ENCODE measurements around the gene EYA3. TPM values are rescaled to one million over a fixed set of nuclear protein-coding genes. Genes with fewer than 3 reads are reported as not detected.

The EYA3 gene
- total RNA-seq, 4 donors from 2014 or later: 8.4 to 14.5 (median 9.6) TPM

GRCh38 chr1:27994060-27994459 is 94.3 kb downstream of the EYA3 start:
- 20% methylated on average over 1 of the region's 1 CpG; no CpG with 5 or more reads in 1 of the 2 donors for WGBS, 2 donors (ENCODE audit: low coverage in 1 of 2)
- H3K27me3 ChIP-seq: no peaks in the 10 kb centered on the region
- peaks cover 5 to 99% of the 10 kb centered on the region in 2 donors for H3K36me3 ChIP-seq
- no peak overlapping the region for H3K4me3 ChIP-seq
- no peaks in the 10 kb centered on the region for H3K9me3 ChIP-seq
- no peak overlapping the region for H3K27ac ChIP-seq
- TF ChIP-seq EP300 (IDR thresholded peaks at IDR 0.05) (no peak), POLR2A (IDR thresholded peaks at IDR 0.05) (no peak), POLR2AphosphoS5 (IDR thresholded peaks at IDR 0.05) (no peak), CTCF (IDR thresholded peaks at IDR 0.05) (no peak)
- ATAC-seq: no peak
- no peaks in the 10 kb centered on the region for H3K4me1 ChIP-seq

- no peak overlapping the region for H3K27ac ChIP-seq
- WGBS, 2 donors (ENCODE audit: low coverage in 1 of 2): 46 to 76% methylated on average over 3 of the region's 3 CpGs
- H3K4me1 ChIP-seq: no peaks in the 10 kb centered on the region
- ATAC-seq: no peak
- H3K27me3 ChIP-seq: no peaks in the 10 kb centered on the region
- no peaks in the 10 kb centered on the region for H3K9me3 ChIP-seq
- H3K4me3 ChIP-seq: no peak overlapping the region
- H3K36me3 ChIP-seq: peaks cover 11 to 99% of the 10 kb centered on the region in 2 donors
- TF ChIP-seq EP300 (IDR thresholded peaks at IDR 0.05) (no peak), CTCF (IDR thresholded peaks at IDR 0.05) (no peak), POLR2AphosphoS5 (IDR thresholded peaks at IDR 0.05) (no peak), POLR2A (IDR thresholded peaks at IDR 0.05) (no peak)
Measured at GRCh38 chr1:27993241-27993640, 95.2 kb downstream of the EYA3 start.

- no peaks in the 10 kb centered on the region for H3K4me1 ChIP-seq
- H3K27me3 ChIP-seq: no peaks in the 10 kb centered on the region
- no peaks in the 10 kb centered on the region for H3K9me3 ChIP-seq
- WGBS, 2 donors (ENCODE audit: low coverage in 1 of 2): 71 to 100% methylated on average over 3 to 4 of the region's 6 CpGs
- no peak for ATAC-seq
- TF ChIP-seq POLR2A (IDR thresholded peaks at IDR 0.05): no peak
- no peak for TF ChIP-seq CTCF (IDR thresholded peaks at IDR 0.05)
- no peak overlapping the region for H3K27ac ChIP-seq
- peaks cover 11 to 99% of the 10 kb centered on the region in 2 donors for H3K36me3 ChIP-seq
- H3K4me3 ChIP-seq: no peak overlapping the region
Measured at GRCh38 chr1:27992276-27992675, 96.1 kb downstream of the EYA3 start.

- 85 to 89% methylated on average over 3 of the region's 3 CpGs for WGBS, 2 donors (ENCODE audit: low coverage in 1 of 2)
- no peaks in the 10 kb centered on the region for H3K27me3 ChIP-seq
Measured at GRCh38 chr1:27990920-27991537, 97.4 kb downstream of the EYA3 start.

More at GRCh38 chr1:27990920-27991537, 97.4 kb downstream of the EYA3 start:
- no peak for TF ChIP-seq POLR2A (IDR thresholded peaks at IDR 0.05)
- no peak for TF ChIP-seq POLR2AphosphoS5 (IDR thresholded peaks at IDR 0.05)
- TF ChIP-seq EP300 (IDR thresholded peaks at IDR 0.05): no peak
- TF ChIP-seq CTCF (IDR thresholded peaks at IDR 0.05): no peak
- Histone ChIP-seq H3K4me1 (no peaks in the 10 kb centered on the region), H3K9me3 (no peaks in the 10 kb centered on the region), H3K36me3 (peaks cover 11 to 99% of the 10 kb centered on the region in 2 donors), H3K4me3 (no peak overlapping the region), H3K27ac (no peak overlapping the region)
- no peak for ATAC-seq

All from gastroesophageal sphincter (tissue), 4 donors.